ENCODE data around the gene SIPA1L2. TPM values are rescaled to one million over a fixed set of nuclear protein-coding genes. Genes with fewer than 3 reads are reported as not detected.

The SIPA1L2 gene
- total RNA-seq, 2 experiments from 2014 or later = 6.2 to 13.5 TPM

GRCh38 chr1:232626452-232626851, 3.5 kb downstream of the SIPA1L2 start:
- Histone ChIP-seq H3K79me2 (ENCODE audit: insufficient read depth, low read depth, low read length) (peaks cover 54% of the 10 kb centered on the region; the same call in 1 of the 2 replicates), H3K9me2 (ENCODE audit: insufficient read depth, low read length) (no peaks in the 10 kb centered on the region), H2AFZ (ENCODE audit: low read length) (peak overlapping the region; percentile 36; the same call in 1 of the 2 replicates), H3K9me3 (ENCODE audit: low read length) (no peaks in the 10 kb centered on the region), H4K20me1 (ENCODE audit: insufficient read depth, low read length) (no peaks in the 10 kb centered on the region), H3K27ac (ENCODE audit: low read depth, low read length, poor library complexity, severe bottlenecking) (peak overlapping the region; percentile 59), H3K4me2 (ENCODE audit: low read length) (peak overlapping the region; percentile 62), H3K4me1 (ENCODE audit: insufficient read depth, low read length, poor library complexity, severe bottlenecking) (peaks cover 66% of the 10 kb centered on the region), H3K4me3 (ENCODE audit: low read depth, low read length, poor library complexity, severe bottlenecking) (peak overlapping the region; percentile 73), H3K36me3 (ENCODE audit: insufficient read depth, low read length) (peaks cover 3% of the 10 kb centered on the region; the same call in 1 of the 2 replicates)
- ChIA-PET CTCF (ENCODE audit: unreplicated experiment) (no interaction called here), POLR2A (interaction anchor here (0.6 to 2.7 kb wide), 13 partner anchors 11 to 1653 kb away, joined by 3 to 23 read pairs (median 6); no protein-coding TSS in a partner anchor)
- TF ChIP-seq CTCF (conservative IDR thresholded peaks at IDR 0.05; ENCODE audit: low read length) = no peak
- TF ChIP-seq EZH2phosphoT487 (IDR thresholded peaks at IDR 0.05; ENCODE audit: borderline replicate concordance, low read depth, low read length) = no peak
- DNase-seq (ENCODE audit: low spot score) = no peak
- no TSS peak for BruUV-seq (replicated peaks)
- intact Hi-C loops (cut with micrococcal nuclease; ENCODE audit: unreplicated experiment) = loop anchor here (2.0 kb wide), 2 partner anchors 28 to 64 kb away; no protein-coding TSS in a partner anchor

GRCh38 chr1:232625319-232625868, 4.5 kb downstream of the SIPA1L2 start:
- no peaks in the 10 kb centered on the region for H3K9me2 ChIP-seq (ENCODE audit: insufficient read depth, low read length)
- H3K79me2 ChIP-seq (ENCODE audit: insufficient read depth, low read depth, low read length) = peaks cover 62% of the 10 kb centered on the region; the same call in 1 of the 2 replicates
- no TSS peak for BruUV-seq (replicated peaks)
- H3K36me3 ChIP-seq (ENCODE audit: insufficient read depth, low read length) = peaks cover 3% of the 10 kb centered on the region; the same call in 1 of the 2 replicates
- H3K27ac ChIP-seq (ENCODE audit: low read depth, low read length, poor library complexity, severe bottlenecking) = no peak overlapping the region
- TF ChIP-seq CTCF (conservative IDR thresholded peaks at IDR 0.05; ENCODE audit: low read length) = no peak
- TF ChIP-seq EZH2phosphoT487 (IDR thresholded peaks at IDR 0.05; ENCODE audit: borderline replicate concordance, low read depth, low read length) = no peak
- H2AFZ ChIP-seq (ENCODE audit: low read length) = no peak overlapping the region
- CTCF ChIA-PET (ENCODE audit: unreplicated experiment) = no interaction called here
- H4K20me1 ChIP-seq (ENCODE audit: insufficient read depth, low read length) = no peaks in the 10 kb centered on the region
- H3K4me3 ChIP-seq (ENCODE audit: low read depth, low read length, poor library complexity, severe bottlenecking) = no peak overlapping the region
- no peaks in the 10 kb centered on the region for H3K9me3 ChIP-seq (ENCODE audit: low read length)
- peak overlapping the region; percentile 18; the same call in 1 of the 2 replicates for H3K4me2 ChIP-seq (ENCODE audit: low read length)
- H3K4me1 ChIP-seq (ENCODE audit: insufficient read depth, low read length, poor library complexity, severe bottlenecking) = peaks cover 69% of the 10 kb centered on the region
- intact Hi-C loops (cut with micrococcal nuclease; ENCODE audit: unreplicated experiment) = no loop called here
- POLR2A ChIA-PET = interaction anchor here (0.7 to 2.7 kb wide), 5 partner anchors 9 to 44 kb away, joined by 3 to 23 read pairs (median 7); no protein-coding TSS in a partner anchor
- DNase-seq (ENCODE audit: low spot score) = no peak

Measured in OCI-LY7 (cell line).